HepG2 (cell line): ENCODE data around the gene ALDH1A1. TPM values are rescaled to one million over a fixed set of nuclear protein-coding genes. Genes with fewer than 3 reads are reported as not detected.
A peak's percentile ranks its signal among the peaks of the same experiment; 100 is the strongest.

Experiments used
- CBFB ChIP-seq: sonication (generic); formaldehyde crosslinking; IDR thresholded peaks from 2 replicates; pipeline ENCODE4 v1.4.0; 2020; ENCODE audit warnings: missing genetic modification reagents
- EP300 ChIP-seq, 3 experiments: sonication (generic) in 1 of 3; formaldehyde crosslinking in 1 of 3; IDR thresholded peaks; 2 replicates each; pipeline versions ENCODE4 v1.5.1 to v1.6.1; 2011 to 2020; ENCODE audit warnings: low read depth in 2 of 3, low read length in 2 of 3, borderline replicate concordance in 1 of 3, improper control_type of control experiment in 1 of 3, mild to moderate bottlenecking in 1 of 3, missing genetic modification reagents in 1 of 3, moderate library complexity in 1 of 3
- FOXA1 ChIP-seq, 2 experiments: fragments of 450-650 bp in 1 of 2; sonication (generic) in 1 of 2; formaldehyde crosslinking in 1 of 2; IDR thresholded peaks; 2 replicates each; pipeline versions ENCODE4 v1.4.0 to v1.6.1; 2016 to 2020; ENCODE audit warnings: missing genetic modification reagents in 1 of 2
- GATA4 ChIP-seq: sonication (generic); IDR thresholded peaks from 2 replicates; pipeline ENCODE4 v1.6.1; 2016; ENCODE audit warnings: antibody characterized with exemption, low read depth, borderline replicate concordance
- GATAD2A ChIP-seq: IDR thresholded peaks from 2 replicates; pipeline ENCODE4 v1.6.1; 2016
- HMG20A ChIP-seq: IDR thresholded peaks from 2 replicates; pipeline ENCODE4 v1.6.1; 2016; ENCODE audit warnings: borderline replicate concordance
- MBD4 ChIP-seq: IDR thresholded peaks from 2 replicates; pipeline ENCODE4 v1.6.1; 2012; ENCODE audit warnings: low read length, inconsistent platforms, borderline replicate concordance
- MED1 ChIP-seq: sonication (generic); formaldehyde crosslinking; IDR thresholded peaks from 2 replicates; pipeline ENCODE4 v1.4.0; 2020; ENCODE audit warnings: missing genetic modification reagents
- PCBP2 ChIP-seq: fragments of 200-400 bp; formaldehyde crosslinking; optimal IDR thresholded peaks from 2 replicates; pipeline ENCODE3; 2018; ENCODE audit warnings: low read length, low read depth; ENCODE audit not compliant: poor library complexity, severe bottlenecking
- TBX3 ChIP-seq: fragments of 450-650 bp; IDR thresholded peaks from 2 replicates; pipeline ENCODE4 v1.6.1; 2017; ENCODE audit warnings: antibody characterized with exemption, mild to moderate bottlenecking, inconsistent platforms, borderline replicate concordance
- ZFP82 ChIP-seq: sonication (generic); formaldehyde crosslinking; IDR thresholded peaks from 2 replicates; pipeline ENCODE4 v1.5.1; 2020; ENCODE audit warnings: mild to moderate bottlenecking, missing genetic modification reagents, borderline replicate concordance
- ZNF724P ChIP-seq: sonication (generic); formaldehyde crosslinking; IDR thresholded peaks from 2 replicates; pipeline ENCODE4 v1.8.0; 2022; ENCODE audit warnings: missing genetic modification reagents, borderline replicate concordance
- ZNF768 ChIP-seq: sonication (generic); formaldehyde crosslinking; IDR thresholded peaks from 2 replicates; pipeline ENCODE4 v1.4.0; 2020; ENCODE audit warnings: missing genetic modification reagents
- ZNF782 ChIP-seq: sonication (generic); formaldehyde crosslinking; IDR thresholded peaks from 2 replicates; pipeline ENCODE4 v1.4.0; 2020; ENCODE audit warnings: missing genetic modification reagents, mild to moderate bottlenecking, borderline replicate concordance
- ZSCAN22 ChIP-seq: sonication (generic); formaldehyde crosslinking; IDR thresholded peaks from 2 replicates; pipeline ENCODE4 v1.4.0; 2020; ENCODE audit warnings: mild to moderate bottlenecking, missing genetic modification reagents
- polyA plus RNA-seq, 8 experiments: library from polyadenylated mRNA; depleted of rRNA in 3 of 8; stranded (reverse) in 7 of 8; unstranded in 1 of 8; fragments of >200 nt; fragmentation: Illumina TruSeq in 4 of 8; extraction: Trizol in 4 of 8; gene quantifications; 2 replicates each; pipeline versions ENCODE4 v1.2.1 to v1.2.3, GENCODE V29; 2011 to 2016; ENCODE audit warnings: low read depth in 4 of 8, missing spikeins in 1 of 8, mixed read lengths in 1 of 8; ENCODE audit not compliant: insufficient read depth in 1 of 8
- total RNA-seq, 5 experiments: library from RNA; depleted of rRNA; stranded (reverse); fragments of >200 nt; fragmentation: Illumina TruSeq; extraction: Trizol; gene quantifications; 2 replicates each; pipeline ENCODE4 v1.2.3, GENCODE V29; 2016; ENCODE audit warnings: low read depth in 1 of 5
- TF ChIP-seq, protein P1 (sequence below): sonication (generic); formaldehyde crosslinking; IDR thresholded peaks from 2 replicates; pipeline ENCODE4 v1.5.1; 2020; ENCODE audit warnings: mild to moderate bottlenecking, missing genetic modification reagents
- TF ChIP-seq, protein P2 (sequence below): IDR thresholded peaks from 2 replicates; pipeline ENCODE4 v1.6.1; 2016; ENCODE audit warnings: control low read depth
- TF ChIP-seq, protein P3 (sequence below): sonication (generic); formaldehyde crosslinking; IDR thresholded peaks from 2 replicates; pipeline ENCODE4 v1.5.0; 2020; ENCODE audit warnings: missing genetic modification reagents
- TF ChIP-seq, protein P4 (sequence below): sonication (generic); formaldehyde crosslinking; IDR thresholded peaks from 2 replicates; pipeline ENCODE4 v1.4.0; 2020; ENCODE audit warnings: missing genetic modification reagents
- TF ChIP-seq, protein P5 (sequence below): sonication (generic); formaldehyde crosslinking; IDR thresholded peaks from 2 replicates; pipeline ENCODE4 v1.4.0; 2020; ENCODE audit warnings: missing genetic modification reagents

Gene ALDH1A1
- total and polyA plus RNA-seq, 2 of the 13 experiments (the other 11 are each of a cell fraction or from before 2014, with no cell fraction given), result 88.2 to 439 TPM

DNA sequence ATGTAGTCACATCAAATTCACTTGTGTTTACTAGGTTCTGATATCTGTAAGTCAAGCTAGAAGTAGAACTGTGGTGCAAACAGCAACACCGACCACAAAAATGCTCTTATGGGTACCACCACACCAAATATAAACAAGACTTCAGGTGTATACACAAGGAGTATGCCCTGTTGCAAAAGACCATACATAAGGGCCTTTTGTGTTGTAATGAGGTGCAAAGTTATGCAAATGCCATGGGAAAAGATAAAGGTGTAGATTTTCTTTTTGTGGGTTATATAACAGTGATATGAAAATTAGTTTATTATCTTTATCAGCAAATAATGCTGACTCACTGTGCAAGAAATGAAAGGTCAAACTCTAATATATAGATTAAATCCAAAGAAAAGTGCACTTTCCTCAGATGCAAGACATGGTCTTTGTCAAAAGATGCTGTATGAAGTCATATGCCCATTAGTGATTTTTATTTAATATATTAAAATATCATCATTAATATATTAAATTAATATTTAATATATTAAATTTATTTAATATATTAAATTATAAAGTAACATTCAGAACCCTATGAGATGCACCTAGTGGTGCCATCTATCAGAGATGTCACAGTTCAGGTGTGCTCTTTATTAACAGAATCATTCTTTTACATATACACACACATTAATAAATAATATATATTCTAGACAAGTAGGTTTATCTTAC, 26.7 kb upstream of the ALDH1A1 start (continued):
- TF ChIP-seq, protein P1, sequence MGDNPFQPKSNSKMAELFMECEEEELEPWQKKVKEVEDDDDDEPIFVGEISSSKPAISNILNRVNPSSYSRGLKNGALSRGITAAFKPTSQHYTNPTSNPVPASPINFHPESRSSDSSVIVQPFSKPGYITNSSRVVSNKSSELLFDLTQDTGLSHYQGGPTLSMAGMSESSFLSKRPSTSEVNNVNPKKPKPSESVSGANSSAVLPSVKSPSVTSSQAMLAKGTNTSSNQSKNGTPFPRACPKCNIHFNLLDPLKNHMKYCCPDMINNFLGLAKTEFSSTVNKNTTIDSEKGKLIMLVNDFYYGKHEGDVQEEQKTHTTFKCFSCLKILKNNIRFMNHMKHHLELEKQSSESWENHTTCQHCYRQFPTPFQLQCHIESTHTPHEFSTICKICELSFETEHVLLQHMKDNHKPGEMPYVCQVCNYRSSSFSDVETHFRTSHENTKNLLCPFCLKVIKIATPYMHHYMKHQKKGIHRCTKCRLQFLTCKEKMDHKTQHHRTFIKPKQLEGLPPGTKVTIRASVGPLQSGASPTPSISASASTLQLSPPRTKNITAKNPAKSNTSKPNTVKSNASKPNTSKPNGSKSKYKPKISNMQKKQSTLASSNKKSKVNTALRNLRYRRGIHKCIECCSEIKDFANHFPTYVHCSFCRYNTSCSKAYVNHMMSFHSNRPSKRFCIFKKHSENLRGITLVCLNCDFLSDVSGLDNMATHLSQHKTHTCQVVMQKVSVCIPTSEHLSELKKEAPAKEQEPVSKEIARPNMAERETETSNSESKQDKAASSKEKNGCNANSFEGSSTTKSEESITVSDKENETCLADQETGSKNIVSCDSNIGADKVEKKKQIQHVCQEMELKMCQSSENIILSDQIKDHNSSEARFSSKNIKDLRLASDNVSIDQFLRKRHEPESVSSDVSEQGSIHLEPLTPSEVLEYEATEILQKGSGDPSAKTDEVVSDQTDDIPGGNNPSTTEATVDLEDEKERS, result no peak
- TF ChIP-seq MBD4 (peak; percentile 74; the same call in 1 of the 2 replicates), GATAD2A (CRISPR knock-in tag) (peak; percentile 87), CBFB (peak; percentile 97), ZNF724P (CRISPR knock-in tag) (no peak), MED1 (CRISPR knock-in tag) (peak; percentile 35; the same call in 1 of the 2 replicates), ZNF768 (no peak), ZSCAN22 (CRISPR knock-in tag) (no peak), EP300 (IDR thresholded peaks at IDR 0.05; ENCODE audit: low read depth in 2 of 2, low read length in 2 of 2) (peak; percentile 88 to 97), EP300 (CRISPR knock-in tag; IDR thresholded peaks at IDR 0.05; ENCODE audit: borderline replicate concordance) (peak; percentile 94), ZNF782 (CRISPR knock-in tag) (no peak), GATA4 (peak; percentile 42; the same call in 1 of the 2 replicates), HMG20A (peak; percentile 85; the same call in 1 of the 2 replicates), PCBP2 (no peak), ZFP82 (CRISPR knock-in tag) (no peak), TBX3 (peak; percentile 82), FOXA1 (IDR thresholded peaks at IDR 0.05) (0 out of 2 replicates have a peak, but pooled peaks have one; percentile 45), FOXA1 (CRISPR knock-in tag; IDR thresholded peaks at IDR 0.05) (peak; percentile 97)
- TF ChIP-seq, protein P2, sequence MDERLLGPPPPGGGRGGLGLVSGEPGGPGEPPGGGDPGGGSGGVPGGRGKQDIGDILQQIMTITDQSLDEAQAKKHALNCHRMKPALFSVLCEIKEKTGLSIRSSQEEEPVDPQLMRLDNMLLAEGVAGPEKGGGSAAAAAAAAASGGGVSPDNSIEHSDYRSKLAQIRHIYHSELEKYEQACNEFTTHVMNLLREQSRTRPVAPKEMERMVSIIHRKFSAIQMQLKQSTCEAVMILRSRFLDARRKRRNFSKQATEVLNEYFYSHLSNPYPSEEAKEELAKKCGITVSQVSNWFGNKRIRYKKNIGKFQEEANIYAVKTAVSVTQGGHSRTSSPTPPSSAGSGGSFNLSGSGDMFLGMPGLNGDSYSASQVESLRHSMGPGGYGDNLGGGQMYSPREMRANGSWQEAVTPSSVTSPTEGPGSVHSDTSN, result no peak
- TF ChIP-seq, protein P3, sequence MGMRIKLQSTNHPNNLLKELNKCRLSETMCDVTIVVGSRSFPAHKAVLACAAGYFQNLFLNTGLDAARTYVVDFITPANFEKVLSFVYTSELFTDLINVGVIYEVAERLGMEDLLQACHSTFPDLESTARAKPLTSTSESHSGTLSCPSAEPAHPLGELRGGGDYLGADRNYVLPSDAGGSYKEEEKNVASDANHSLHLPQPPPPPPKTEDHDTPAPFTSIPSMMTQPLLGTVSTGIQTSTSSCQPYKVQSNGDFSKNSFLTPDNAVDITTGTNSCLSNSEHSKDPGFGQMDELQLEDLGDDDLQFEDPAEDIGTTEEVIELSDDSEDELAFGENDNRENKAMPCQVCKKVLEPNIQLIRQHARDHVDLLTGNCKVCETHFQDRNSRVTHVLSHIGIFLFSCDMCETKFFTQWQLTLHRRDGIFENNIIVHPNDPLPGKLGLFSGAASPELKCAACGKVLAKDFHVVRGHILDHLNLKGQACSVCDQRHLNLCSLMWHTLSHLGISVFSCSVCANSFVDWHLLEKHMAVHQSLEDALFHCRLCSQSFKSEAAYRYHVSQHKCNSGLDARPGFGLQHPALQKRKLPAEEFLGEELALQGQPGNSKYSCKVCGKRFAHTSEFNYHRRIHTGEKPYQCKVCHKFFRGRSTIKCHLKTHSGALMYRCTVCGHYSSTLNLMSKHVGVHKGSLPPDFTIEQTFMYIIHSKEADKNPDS (CRISPR knock-in tag), result 0 out of 2 replicates have a peak, but pooled peaks have one; percentile 66
- TF ChIP-seq, protein P4, sequence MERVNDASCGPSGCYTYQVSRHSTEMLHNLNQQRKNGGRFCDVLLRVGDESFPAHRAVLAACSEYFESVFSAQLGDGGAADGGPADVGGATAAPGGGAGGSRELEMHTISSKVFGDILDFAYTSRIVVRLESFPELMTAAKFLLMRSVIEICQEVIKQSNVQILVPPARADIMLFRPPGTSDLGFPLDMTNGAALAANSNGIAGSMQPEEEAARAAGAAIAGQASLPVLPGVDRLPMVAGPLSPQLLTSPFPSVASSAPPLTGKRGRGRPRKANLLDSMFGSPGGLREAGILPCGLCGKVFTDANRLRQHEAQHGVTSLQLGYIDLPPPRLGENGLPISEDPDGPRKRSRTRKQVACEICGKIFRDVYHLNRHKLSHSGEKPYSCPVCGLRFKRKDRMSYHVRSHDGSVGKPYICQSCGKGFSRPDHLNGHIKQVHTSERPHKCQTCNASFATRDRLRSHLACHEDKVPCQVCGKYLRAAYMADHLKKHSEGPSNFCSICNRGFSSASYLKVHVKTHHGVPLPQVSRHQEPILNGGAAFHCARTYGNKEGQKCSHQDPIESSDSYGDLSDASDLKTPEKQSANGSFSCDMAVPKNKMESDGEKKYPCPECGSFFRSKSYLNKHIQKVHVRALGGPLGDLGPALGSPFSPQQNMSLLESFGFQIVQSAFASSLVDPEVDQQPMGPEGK (CRISPR knock-in tag), result peak; percentile 42; the same call in 1 of the 2 replicates
- TF ChIP-seq, protein P5, sequence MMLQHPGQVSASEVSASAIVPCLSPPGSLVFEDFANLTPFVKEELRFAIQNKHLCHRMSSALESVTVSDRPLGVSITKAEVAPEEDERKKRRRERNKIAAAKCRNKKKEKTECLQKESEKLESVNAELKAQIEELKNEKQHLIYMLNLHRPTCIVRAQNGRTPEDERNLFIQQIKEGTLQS (CRISPR knock-in tag), result no peak
